Activated CD4-positive, alpha-beta T cell treated with anti-CD3 and anti-CD28 coated beads for 36 hours (primary cell): ENCODE results near the gene SIGLEC6. TPM values are rescaled to one million over a fixed set of nuclear protein-coding genes. Genes with fewer than 3 reads are reported as not detected.

Experiments
- ATAC-seq: fragments of 200-7000 bp; cut with Tn5 transposase; one replicate; pipeline ENCODE4 v1.10.0; 2021; ENCODE audit warnings: mild to moderate bottlenecking, moderate library complexity
- CTCF ChIA-PET: fragments of 350-600 bp; sonication (Branson Sonifier 250); formaldehyde crosslinking; loops from one replicate; lab custom pipeline; 2021; ENCODE audit warnings: antibody characterized with exemption; lab: Charles Lee
- POLR2A ChIA-PET: fragments of 350-600 bp; sonication (Branson Sonifier 250); formaldehyde crosslinking; loops from one replicate; lab custom pipeline; 2021; ENCODE audit warnings: antibody characterized with exemption, inconsistent platforms; lab: Charles Lee
- DNase-seq: peaks from one replicate; pipeline ENCODE4 v3.0.0-alpha.2; 2020
- H3K27ac Mint-ChIP-seq: one replicate; pipeline ENCODE4 v1.8.0; 2021; ENCODE audit warnings: mixed read lengths
- H3K27me3 Mint-ChIP-seq: one replicate; pipeline ENCODE4 v1.8.0; 2021; ENCODE audit warnings: mixed read lengths
- H3K36me3 Mint-ChIP-seq: one replicate; pipeline ENCODE4 v1.8.0; 2021; ENCODE audit warnings: low read depth, mixed read lengths
- H3K4me1 Mint-ChIP-seq: one replicate; pipeline ENCODE4 v1.8.0; 2021; ENCODE audit warnings: mixed read lengths
- H3K4me3 Mint-ChIP-seq: one replicate; pipeline ENCODE4 v1.8.0; 2021; ENCODE audit warnings: mild to moderate bottlenecking, moderate library complexity, mixed read lengths
- H3K9me3 Mint-ChIP-seq: one replicate; pipeline ENCODE4 v1.8.0; 2021; ENCODE audit warnings: low read depth, mixed read lengths
- intact Hi-C, 2 experiments: fragments of 100-400 bp; cut with DNase I in 1 of 2; cut with micrococcal nuclease in 1 of 2; formaldehyde crosslinking; loops; one replicate each; pipeline versions ENCODE4 v1.14.2 to v1.15.1; 2022 to 2024; cut with DNase I, micrococcal nuclease
- total RNA-seq, 2 experiments: library from RNA; stranded (reverse); gene quantifications; one replicate each; pipeline ENCODE4 v1.2.3, GENCODE V29; 2021

Gene SIGLEC6
- total RNA-seq, 2 experiments from 2014 or later: not detected

DNA sequence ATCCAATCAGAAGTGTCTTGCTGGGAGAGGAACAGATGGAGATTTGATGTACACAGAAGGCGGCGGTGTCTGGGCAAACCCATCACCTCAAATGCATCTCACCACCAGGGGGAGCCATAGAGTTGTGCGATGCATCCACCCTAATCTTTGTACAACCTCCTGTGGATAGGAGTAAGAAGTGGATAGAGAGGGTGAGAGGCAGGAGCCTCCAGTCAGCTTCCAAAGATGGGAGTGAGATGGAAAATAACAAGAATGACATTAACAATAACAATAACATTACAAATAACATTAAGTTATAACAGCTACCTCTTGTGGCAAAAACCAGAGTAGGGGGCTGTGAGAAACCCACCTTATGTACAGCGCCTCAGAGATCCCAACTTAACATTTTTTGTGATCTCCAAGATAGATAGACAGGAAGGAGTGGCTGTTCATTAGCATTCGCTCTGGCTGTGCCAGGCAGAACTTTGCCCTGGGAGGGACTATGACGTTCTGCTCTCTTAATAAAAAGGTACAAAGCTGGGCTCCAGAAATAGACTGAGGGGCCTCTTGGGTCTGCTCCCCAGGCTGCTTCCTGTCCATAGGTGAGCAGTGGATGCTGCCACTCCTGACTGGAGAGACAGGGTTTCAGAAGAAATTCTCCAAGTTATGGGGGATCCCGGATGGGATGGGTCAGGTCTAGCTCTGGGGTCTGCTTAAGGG, 58.3 kb downstream of the SIGLEC6 start:
- no peak overlapping the region for H3K27ac Mint-ChIP-seq
- peaks cover 6% of the 10 kb centered on the region for H3K27me3 Mint-ChIP-seq
- intact Hi-C loops: loop anchor here (1.0 to 10.0 kb wide), 7 partner anchors 42 to 306 kb away; no protein-coding TSS in a partner anchor
- no peaks in the 10 kb centered on the region for H3K36me3 Mint-ChIP-seq
- peaks cover 3% of the 10 kb centered on the region for H3K9me3 Mint-ChIP-seq
- CTCF ChIA-PET: interaction anchor here (0.5 to 6.3 kb wide), 42 partner anchors 9 to 1793 kb away, joined by 3 to 101 read pairs (median 5); no protein-coding TSS in a partner anchor
- ATAC-seq (peak; percentile 96), DNase-seq (peak; percentile 93)
- peaks cover 20% of the 10 kb centered on the region for H3K4me1 Mint-ChIP-seq
- no peak overlapping the region for H3K4me3 Mint-ChIP-seq
- POLR2A ChIA-PET: interaction anchor here (0.5 to 0.6 kb wide), 2 partner anchors 16 to 153 kb away, joined by 3 read pairs; no protein-coding TSS in a partner anchor

GRCh38 chr19:51472607-51473006, 58.9 kb downstream of the SIGLEC6 start:
- Mint-ChIP-seq H3K27ac (no peak overlapping the region), H3K36me3 (no peaks in the 10 kb centered on the region), H3K9me3 (peaks cover 3% of the 10 kb centered on the region), H3K4me1 (peaks cover 24% of the 10 kb centered on the region), H3K27me3 (peaks cover 4% of the 10 kb centered on the region), H3K4me3 (no peak overlapping the region)
- no peak for DNase-seq
- ChIA-PET POLR2A (no interaction called here), CTCF (interaction anchor here (0.6 to 6.3 kb wide), 30 partner anchors 9 to 1792 kb away, joined by 3 to 101 read pairs (median 6); no protein-coding TSS in a partner anchor)
- intact Hi-C loops: loop anchor here (1.0 to 10.0 kb wide), 7 partner anchors 43 to 306 kb away; no protein-coding TSS in a partner anchor
- ATAC-seq: peak; percentile 39

DNA sequence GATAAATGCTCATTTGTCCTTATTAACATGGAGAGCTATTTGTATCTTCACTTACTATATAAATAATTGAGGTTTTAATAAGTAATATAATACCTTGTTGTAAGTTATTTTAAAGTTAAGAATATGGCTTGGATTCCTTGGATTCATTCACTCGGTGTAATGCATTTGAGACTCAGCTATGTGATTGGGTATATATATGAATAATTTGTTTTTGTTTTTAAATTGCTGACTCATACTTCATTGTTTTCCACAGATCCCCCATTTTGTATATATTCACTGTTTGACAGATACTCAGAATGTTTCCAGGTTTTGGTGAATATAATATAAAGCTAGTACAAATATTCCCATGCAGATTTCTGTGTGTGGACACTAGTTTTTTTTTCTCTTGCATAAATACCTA, 59.9 kb downstream of the SIGLEC6 start:
- no peak for ATAC-seq
- no peak overlapping the region for H3K4me3 Mint-ChIP-seq
- no peaks in the 10 kb centered on the region for H3K36me3 Mint-ChIP-seq
- H3K4me1 Mint-ChIP-seq: peaks cover 28% of the 10 kb centered on the region
- peaks cover 3% of the 10 kb centered on the region for H3K9me3 Mint-ChIP-seq
- intact Hi-C loops: loop anchor here in 1 of 2 experiments (5.0 to 10.0 kb wide), 2 partner anchors 166 to 303 kb away; no protein-coding TSS in a partner anchor
- DNase-seq: no peak
- CTCF ChIA-PET: interaction anchor here (0.8 to 6.3 kb wide), 12 partner anchors 9 to 190 kb away, joined by 3 to 101 read pairs (median 4); no protein-coding TSS in a partner anchor
- H3K27ac Mint-ChIP-seq: no peak overlapping the region
- H3K27me3 Mint-ChIP-seq: peaks cover 8% of the 10 kb centered on the region
- POLR2A ChIA-PET: no interaction called here

- H3K4me3 Mint-ChIP-seq: no peak overlapping the region
- H3K9me3 Mint-ChIP-seq: no peaks in the 10 kb centered on the region
- ATAC-seq (no peak), DNase-seq (no peak)
- ChIA-PET CTCF (interaction anchor here (0.5 to 6.3 kb wide), 11 partner anchors 8 to 190 kb away, joined by 3 to 101 read pairs (median 4); no protein-coding TSS in a partner anchor), POLR2A (no interaction called here)
- intact Hi-C loops: loop anchor here in 1 of 2 experiments (5.0 to 10.0 kb wide), 2 partner anchors 166 to 304 kb away; no protein-coding TSS in a partner anchor
- H3K4me1 Mint-ChIP-seq: peaks cover 28% of the 10 kb centered on the region
- no peaks in the 10 kb centered on the region for H3K36me3 Mint-ChIP-seq
- no peak overlapping the region for H3K27ac Mint-ChIP-seq
- peaks cover 11% of the 10 kb centered on the region for H3K27me3 Mint-ChIP-seq
Measured at GRCh38 chr19:51470966-51471365, 60.5 kb downstream of the SIGLEC6 start.

- ChIA-PET POLR2A (no interaction called here), CTCF (interaction anchor here (0.5 to 1.1 kb wide), 2 partner anchors 52 to 476 kb away, joined by 3 read pairs; partner anchors contain the start of gene SIGLEC10)
- H3K27ac Mint-ChIP-seq: no peak overlapping the region
- H3K27me3 Mint-ChIP-seq: peaks cover 18% of the 10 kb centered on the region
- intact Hi-C loops: loop anchor here in 1 of 2 experiments (5.0 to 10.0 kb wide), 2 partner anchors 168 to 305 kb away; no protein-coding TSS in a partner anchor
- peaks cover 26% of the 10 kb centered on the region for H3K4me1 Mint-ChIP-seq
- no peak for ATAC-seq
- no peaks in the 10 kb centered on the region for H3K9me3 Mint-ChIP-seq
- H3K36me3 Mint-ChIP-seq: no peaks in the 10 kb centered on the region
- DNase-seq: no peak
- no peak overlapping the region for H3K4me3 Mint-ChIP-seq
Measured at GRCh38 chr19:51469629-51470028, 61.8 kb downstream of the SIGLEC6 start.

- Mint-ChIP-seq H3K9me3 (no peaks in the 10 kb centered on the region), H3K36me3 (no peaks in the 10 kb centered on the region), H3K27me3 (peaks cover 21% of the 10 kb centered on the region), H3K27ac (no peak overlapping the region), H3K4me3 (no peak overlapping the region), H3K4me1 (peaks cover 30% of the 10 kb centered on the region)
- POLR2A ChIA-PET: no interaction called here
- CTCF ChIA-PET: interaction anchor here (1.1 to 1.6 kb wide), 2 partner anchors 52 to 188 kb away, joined by 3 to 6 read pairs; partner anchors contain the start of gene SIGLEC10
- intact Hi-C loops: no loop called here
- DNase-seq: no peak
- no peak for ATAC-seq
Measured at GRCh38 chr19:51469162-51469561, 62.3 kb downstream of the SIGLEC6 start.

DNA sequence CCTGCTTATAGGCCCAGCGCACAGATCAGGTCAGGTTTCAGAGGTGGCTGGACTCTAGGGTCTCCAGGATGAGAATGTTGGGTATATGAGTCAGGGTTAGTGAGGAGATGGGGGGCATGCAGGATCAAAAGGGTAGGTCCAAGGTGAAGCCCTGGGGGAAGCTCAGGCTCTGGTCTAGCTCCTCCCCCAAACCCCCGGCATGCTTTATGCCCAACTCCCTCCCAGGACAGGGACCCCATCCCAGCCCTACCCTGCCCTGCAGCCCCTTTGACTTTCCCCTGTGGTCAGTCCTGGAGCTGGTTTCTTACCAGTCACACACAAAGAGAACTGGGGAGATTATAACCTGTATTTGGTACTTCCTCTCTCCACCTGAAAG, 62.9 kb downstream of the SIGLEC6 start:
- Mint-ChIP-seq H3K4me3 (no peak overlapping the region), H3K27me3 (peaks cover 21% of the 10 kb centered on the region), H3K36me3 (no peaks in the 10 kb centered on the region), H3K9me3 (no peaks in the 10 kb centered on the region), H3K4me1 (peaks cover 30% of the 10 kb centered on the region), H3K27ac (no peak overlapping the region)
- POLR2A ChIA-PET: no interaction called here
- DNase-seq (no peak), ATAC-seq (no peak)
- CTCF ChIA-PET: interaction anchor here (0.8 to 1.6 kb wide), 3 partner anchors 45 to 188 kb away, joined by 3 to 6 read pairs (median 3); no protein-coding TSS in a partner anchor
- intact Hi-C loops: no loop called here

- Mint-ChIP-seq H3K9me3 (no peaks in the 10 kb centered on the region), H3K4me3 (no peak overlapping the region), H3K27me3 (peaks cover 24% of the 10 kb centered on the region), H3K27ac (no peak overlapping the region), H3K36me3 (no peaks in the 10 kb centered on the region), H3K4me1 (peaks cover 31% of the 10 kb centered on the region)
- no peak for DNase-seq
- ChIA-PET CTCF (interaction anchor here (0.7 to 1.6 kb wide), 6 partner anchors 46 to 189 kb away, joined by 3 to 6 read pairs (median 3); no protein-coding TSS in a partner anchor), POLR2A (no interaction called here)
- ATAC-seq: no peak
- intact Hi-C loops: no loop called here
Measured at GRCh38 chr19:51467864-51468544, 63.5 kb downstream of the SIGLEC6 start.

Other genes starting within 250 kb of the SIGLEC6 start
- gene IGLON5, start 220.0 kb downstream of the SIGLEC6 start, total RNA-seq: under 1 TPM; 0.18 to 0.28 TPM
- 1 to 10 TPM; 4.5 to 4.6 TPM for gene VSIG10L, start 189.5 kb downstream of the SIGLEC6 start, total RNA-seq
- 100 to 1,000 TPM; 108 to 172 TPM for gene ETFB, start 165.3 kb downstream of the SIGLEC6 start, total RNA-seq
- gene CLDND2, start 162.7 kb downstream of the SIGLEC6 start, total RNA-seq: 1 to 10 TPM; 3.2 to 4.9 TPM
- gene NKG7, start 159.0 kb downstream of the SIGLEC6 start, total RNA-seq: 100 to 1,000 TPM in 1 of 2 experiments, 10 to 100 TPM in 1; 92.1 to 125 TPM
- under 1 TPM in 1 of 2 experiments, not detected in 1; 0.27 TPM for gene LIM2, start 143.7 kb downstream of the SIGLEC6 start, total RNA-seq
- under 1 TPM in 1 of 2 experiments, not detected in 1; 0.33 TPM for gene C19orf84, start 141.1 kb downstream of the SIGLEC6 start, total RNA-seq
- gene SIGLEC10, start 114.0 kb downstream of the SIGLEC6 start, total RNA-seq: under 1 TPM; 0.48 to 0.65 TPM
- not detected for gene SIGLEC8, start 73.2 kb downstream of the SIGLEC6 start, total RNA-seq
- not detected for gene CEACAM18, start 53.1 kb downstream of the SIGLEC6 start, total RNA-seq
- gene SIGLEC12, start 29.9 kb downstream of the SIGLEC6 start, total RNA-seq: 1 to 10 TPM; 1.2 to 1.9 TPM
- gene ZNF175, start 39.6 kb upstream of the SIGLEC6 start, total RNA-seq: 1 to 10 TPM; 5.9 to 9.6 TPM
- gene SIGLEC5, start 98.7 kb upstream of the SIGLEC6 start, total RNA-seq: not detected
- gene SIGLEC14, start 115.2 kb upstream of the SIGLEC6 start, total RNA-seq: not detected
- gene SPACA6, start 161.7 kb upstream of the SIGLEC6 start, total RNA-seq: 1 to 10 TPM; 8.3 to 9.1 TPM
- gene HAS1, start 192.3 kb upstream of the SIGLEC6 start, total RNA-seq: not detected
- not detected for gene FPR1, start 220.2 kb upstream of the SIGLEC6 start, total RNA-seq
- gene FPR2, start 229.5 kb upstream of the SIGLEC6 start, total RNA-seq: not detected